NCI-H2171 (cell line): ENCODE results near the gene NCAPD2.
"Not testable (repeated sequence)": the region's sequence is repeated elsewhere in the genome, so short reads cannot be mapped to it uniquely, and the experiment has no call there.

ENCODE experiments used
- DNase-seq: peaks from one replicate; lab custom pipeline; 2025; lab: John Stamatoyannopoulos, UW

Gene NCAPD2

DNA sequence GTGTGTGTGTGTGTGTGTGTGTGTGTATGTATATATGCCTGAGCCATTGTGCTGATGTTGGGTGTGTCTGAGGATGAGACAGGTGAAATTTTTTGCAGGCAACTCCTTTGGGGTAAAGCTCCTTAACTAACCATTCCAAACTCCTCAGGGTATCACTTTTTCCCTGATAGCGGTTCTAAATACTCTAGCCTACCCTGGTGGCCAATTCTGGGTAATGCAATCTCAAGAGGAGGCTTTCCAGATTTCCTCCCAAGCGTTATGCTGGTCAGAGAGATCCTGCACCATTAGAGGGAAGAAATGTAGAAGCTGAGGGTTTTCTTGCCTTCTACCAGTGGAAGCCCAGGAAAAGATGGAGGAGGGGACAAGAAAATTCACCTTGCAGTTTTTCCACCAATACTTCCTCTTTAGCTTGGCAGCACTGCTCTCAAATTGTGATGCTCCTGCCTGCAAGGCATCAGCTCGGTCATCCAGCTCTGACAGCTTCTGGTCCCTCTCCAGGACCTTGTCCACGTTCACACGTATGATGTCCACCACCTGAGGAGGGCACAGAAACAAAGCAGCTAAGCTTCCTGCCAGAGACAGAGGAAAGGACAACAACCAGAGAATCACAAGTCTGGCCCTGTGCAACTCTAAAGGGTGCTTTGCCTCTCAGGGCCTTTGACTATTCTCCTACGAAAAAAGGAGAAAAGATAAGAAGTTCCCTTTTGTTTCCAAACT, 28.3 kb upstream of the NCAPD2 start:
- peak; percentile 80 for DNase-seq

DNA sequence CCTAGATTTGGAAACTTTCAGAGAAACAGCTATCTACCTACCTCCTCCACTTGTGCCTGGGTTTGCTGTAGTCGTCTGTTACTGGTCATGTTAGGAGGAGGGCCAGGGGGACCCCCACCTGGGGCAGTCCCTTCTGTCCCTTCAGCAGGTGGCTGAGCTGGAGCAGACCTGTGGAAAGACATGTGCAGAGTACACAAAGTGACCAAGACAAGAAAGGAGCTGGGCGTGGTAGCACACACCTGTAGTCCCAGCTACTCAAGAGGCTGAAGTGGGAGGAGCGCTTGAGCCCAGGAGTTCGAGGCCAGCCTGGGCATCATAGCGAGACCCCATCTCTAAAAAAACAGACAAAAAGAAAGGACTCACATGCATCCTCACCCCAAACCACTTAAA, 27.7 kb upstream of the NCAPD2 start:
- no peak for DNase-seq

DNA sequence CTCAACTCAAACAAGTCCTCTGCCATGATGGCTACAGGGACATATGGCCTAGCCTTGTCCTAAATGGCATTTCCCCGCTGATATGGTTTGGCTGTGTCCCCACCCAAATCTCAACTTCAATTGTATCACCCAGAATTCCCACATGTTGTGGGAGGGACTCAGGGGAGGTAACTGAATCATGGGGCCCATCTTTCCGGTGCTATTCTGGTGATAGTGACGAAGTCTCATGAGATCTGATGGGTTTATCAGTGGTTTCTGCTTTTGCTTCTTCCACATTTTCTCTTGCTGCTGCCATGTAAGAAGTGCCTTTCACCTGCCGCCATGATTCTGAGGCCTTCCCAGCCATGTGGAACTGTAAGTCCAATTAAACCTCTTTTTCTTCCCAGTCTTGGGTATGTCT, 27.2 kb upstream of the NCAPD2 start:
- not testable (repeated sequence) for DNase-seq

DNA sequence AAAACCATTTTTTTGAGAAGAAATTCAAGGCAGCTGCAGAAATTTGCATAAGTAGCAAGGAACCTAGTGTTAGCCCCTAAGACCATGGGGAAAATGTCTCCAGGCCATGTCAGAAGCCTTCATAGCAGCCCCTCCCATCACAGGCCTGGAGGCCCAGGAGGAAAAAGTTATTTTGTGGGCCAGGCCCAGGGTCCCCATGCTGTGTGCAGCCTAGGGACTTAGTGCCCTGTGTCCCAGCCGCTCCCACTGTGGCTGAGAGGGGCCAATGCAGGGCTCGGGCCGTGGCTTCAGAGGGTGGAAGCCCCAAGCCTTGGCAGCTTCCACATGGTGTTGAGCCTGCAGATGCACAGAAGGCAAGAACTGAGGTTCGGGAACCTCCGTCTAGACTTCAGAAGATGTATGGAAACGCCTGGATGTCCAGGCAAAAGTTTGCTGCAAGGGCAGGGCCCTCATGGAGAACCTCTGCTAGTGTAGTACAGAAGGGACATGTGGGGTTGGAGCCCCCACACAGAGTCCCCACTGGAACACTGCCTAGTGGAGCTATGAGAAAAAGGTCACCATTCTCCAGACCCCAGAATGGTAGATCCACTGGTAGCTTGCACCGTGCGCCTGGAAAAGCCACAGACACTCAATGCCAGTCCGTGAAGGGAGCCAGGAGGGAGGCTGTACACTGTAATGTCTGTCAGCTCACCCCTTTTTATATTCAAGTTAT, 26.2 kb upstream of the NCAPD2 start:
- not testable (repeated sequence) for DNase-seq

DNA sequence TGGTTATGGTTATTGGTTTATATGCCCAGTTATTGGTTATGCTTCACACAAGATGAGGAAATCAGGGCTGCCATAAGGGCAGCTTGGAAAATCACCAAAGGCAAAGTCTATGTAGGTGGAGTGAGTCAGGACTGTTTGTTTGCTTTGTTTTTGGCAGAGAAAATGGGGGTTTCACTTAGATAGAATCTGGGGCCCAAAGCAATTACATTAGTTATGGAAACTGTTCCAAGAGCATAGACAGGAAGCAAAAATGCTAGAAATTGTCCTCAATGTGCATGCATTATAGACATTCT, 25.7 kb upstream of the NCAPD2 start:
- DNase-seq: no peak

GRCh38 chr12:6469092-6469491, 24.8 kb upstream of the NCAPD2 start:
- no peak for DNase-seq

- DNase-seq: no peak
These were observed 24.1 kb upstream of the NCAPD2 start for GRCh38 chr12:6469609-6470374.

DNA sequence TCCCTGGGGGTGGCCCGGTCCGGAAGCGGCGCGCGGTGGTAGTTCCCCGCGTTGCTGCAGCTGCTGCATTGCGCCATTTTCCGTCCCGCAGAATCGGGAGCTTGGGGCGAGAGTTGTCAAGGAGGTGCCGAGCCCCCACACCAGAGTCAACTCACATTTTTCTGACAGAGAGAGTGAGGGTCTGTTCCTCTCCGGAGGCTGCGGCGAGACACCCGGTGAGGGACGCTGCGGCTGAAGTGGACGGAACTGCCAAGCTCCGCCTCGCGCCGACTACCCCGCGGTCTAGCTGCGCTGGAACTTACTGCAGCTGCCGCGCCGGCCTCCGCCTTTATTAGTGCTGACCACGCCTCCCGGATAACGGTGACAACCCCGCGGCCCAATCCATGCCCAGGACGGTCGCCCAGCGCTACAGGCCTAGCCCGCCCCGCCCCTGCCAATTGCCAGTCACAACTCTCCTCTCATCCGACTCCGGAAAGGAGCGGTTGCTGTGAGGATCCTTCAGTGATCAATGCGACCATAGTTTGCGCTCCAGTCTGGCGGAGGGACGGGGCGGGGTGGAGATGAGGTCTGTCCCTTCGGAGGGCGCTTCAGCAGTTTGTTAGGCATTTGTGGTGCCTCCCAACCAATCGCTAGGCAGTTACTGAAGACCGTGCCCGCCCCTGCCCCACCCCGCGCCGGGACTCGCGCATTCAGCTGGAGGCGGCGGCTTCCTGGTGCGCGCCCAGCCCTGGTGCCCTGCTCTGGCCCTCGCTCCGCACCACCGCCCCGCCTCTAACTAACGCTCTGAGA, 23.3 kb upstream of the NCAPD2 start, which contains the start of gene VAMP1:
TSS of gene VAMP1 (minus strand) at position 303 of the 789 bp plus-strand sequence. CDS start at position 157, 146 bp downstream.
- peak; percentile 100 for DNase-seq

DNA sequence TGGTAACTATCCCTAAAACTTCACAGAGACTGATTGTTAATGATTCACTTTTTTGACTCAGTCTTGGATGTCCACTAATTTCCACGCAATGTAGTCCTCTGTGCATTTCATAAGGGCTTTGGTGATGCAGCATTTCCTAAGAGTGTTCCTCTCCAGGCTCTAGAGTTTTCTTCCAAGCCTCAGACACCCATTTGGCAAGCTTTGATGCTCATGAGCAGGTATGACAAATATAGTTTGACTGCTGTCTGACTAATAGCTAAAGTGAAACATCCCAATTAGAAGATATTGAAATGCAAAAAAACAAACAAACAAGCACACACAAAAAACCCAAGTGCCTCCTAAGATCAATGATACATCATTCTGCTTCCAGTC, 21.9 kb upstream of the NCAPD2 start:
- DNase-seq: no peak

DNA sequence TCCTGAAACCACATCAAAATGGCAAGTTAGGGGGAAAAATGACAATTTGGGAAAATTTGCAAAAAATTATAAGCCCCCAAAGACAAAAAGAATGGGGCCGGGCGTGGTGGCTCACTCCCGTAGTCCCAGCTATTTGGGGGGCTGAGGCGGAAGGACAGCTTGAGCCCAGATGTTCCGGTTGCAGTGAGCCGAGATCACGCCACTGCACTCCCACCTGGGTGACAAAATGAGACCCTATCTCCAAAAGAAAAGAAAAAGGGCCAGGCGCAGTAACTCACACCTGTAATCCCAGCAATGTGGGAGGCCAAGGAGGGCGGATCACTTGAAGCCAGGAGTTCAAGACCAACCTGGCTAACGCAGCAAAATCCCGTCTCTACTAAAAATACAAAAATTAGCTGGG, 21.4 kb upstream of the NCAPD2 start:
- no peak for DNase-seq

- not testable (repeated sequence) for DNase-seq
These were observed 18.5 kb upstream of the NCAPD2 start for GRCh38 chr12:6475233-6475975.

DNA sequence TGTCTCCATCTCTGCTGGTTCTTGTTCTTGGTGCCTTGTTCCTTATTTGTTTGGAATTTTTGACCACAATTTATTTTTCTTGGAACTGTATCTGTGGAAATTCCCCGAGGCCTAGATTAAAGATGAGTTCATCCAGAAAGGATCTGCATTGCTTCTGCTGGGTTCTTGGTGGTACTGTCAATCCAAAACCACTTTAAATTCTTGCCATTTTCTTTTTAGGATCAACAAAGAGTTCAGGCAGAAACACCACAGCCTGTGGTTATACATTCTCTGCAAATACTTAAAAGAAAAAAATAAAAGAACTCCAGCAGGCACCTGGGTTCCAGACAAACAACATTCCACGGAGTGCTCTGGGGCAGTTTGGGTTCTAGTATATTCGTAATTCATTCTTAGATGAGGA, 17.4 kb upstream of the NCAPD2 start:
- no peak for DNase-seq

DNA sequence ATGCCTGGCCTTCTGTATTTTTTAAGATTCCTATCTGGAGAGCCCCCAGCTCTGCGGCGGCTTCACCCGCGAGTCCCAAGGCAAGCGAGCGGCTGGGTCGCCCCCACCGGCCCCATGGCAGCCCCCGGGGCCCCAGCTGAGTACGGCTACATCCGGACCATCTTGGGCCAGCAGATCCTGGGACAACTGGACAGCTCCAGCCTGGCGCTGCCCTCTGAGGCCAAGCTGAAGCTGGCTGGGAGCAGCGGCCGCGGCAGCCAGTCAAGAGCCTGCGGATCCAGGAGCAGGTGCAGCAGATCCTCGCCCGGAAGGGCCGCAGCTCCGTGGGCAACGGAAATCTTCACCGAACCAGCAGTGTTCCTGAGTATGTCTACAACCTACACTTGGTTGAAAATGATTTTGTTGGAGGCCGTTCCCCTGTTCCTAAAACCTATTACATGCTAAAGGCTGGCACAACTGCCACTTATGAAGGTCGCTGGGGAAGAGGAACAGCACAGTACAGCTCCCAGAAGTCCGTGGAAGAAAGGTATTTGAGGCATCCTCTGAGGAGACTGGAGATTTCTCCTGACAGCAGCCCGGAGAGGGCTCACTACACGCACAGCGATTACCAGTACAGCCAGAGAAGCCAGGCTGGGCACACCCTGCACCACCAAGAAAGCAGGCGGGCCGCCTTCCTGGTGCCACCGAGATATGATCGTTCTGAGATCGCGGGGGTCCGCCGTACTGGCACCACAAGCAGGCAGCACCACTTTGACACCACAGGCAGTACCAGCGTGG, 16.1 kb upstream of the NCAPD2 start:
- DNase-seq: not testable (repeated sequence)

- DNase-seq: no peak
These were observed 15.5 kb upstream of the NCAPD2 start for GRCh38 chr12:6478416-6478815.

DNA sequence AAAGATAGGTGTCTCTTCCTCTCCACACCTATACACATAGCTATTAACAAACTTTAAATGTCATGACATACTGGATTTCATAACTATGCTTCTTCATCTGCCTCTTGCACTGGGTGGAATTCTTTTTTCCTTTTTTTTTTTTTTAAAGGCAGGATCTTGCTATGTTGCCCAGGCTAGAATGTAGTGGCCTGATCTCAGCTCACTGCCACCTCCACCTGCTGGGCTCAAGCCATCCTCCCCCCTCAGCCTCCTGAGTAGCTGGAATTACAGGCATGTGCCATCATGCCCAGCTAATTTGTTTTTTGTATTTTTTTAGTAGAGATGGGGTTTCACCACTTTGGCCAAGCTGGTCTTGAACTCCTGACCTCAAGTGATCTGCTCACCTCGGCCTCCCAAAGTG, 5.7 kb upstream of the NCAPD2 start:
- no peak for DNase-seq

DNA sequence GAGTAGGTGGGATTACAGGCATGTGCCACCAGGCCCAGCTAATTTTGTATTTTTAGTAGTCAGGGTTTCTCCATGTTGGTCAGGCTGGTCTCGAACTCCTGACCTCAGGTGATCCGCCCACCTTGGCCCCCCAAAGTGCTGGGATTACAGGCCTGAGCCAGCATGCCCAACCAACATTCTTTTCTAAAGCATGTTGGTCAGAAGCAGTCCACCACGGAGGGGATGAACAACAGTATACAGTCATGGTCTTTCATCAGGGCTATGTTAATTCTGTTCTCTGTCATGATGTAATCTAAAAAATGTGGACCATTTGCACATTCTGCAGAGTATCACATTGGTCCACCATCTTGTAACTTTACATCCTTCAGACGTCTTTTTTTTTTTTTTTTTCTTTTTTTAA, 4.5 kb upstream of the NCAPD2 start:
- no peak for DNase-seq

DNA sequence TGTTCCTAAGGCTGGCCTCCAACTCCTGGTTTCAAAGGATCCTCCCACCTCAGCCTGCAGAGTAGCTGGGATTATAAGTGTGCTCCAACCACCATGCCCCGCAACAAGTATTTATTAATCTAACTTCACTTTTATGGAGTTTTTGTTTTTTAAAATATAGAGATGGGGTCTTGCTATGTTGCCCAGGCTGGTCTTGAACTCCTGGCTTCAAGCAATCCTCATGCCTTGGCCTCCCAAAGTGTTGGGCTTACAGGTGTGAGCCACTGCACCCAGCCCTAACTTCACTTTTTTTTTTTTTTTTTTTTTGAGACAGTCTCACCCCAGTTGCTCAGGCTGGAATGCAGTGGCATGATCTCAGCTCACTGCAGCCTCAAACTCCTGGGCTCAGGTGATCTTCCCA, 3.2 kb upstream of the NCAPD2 start:
- not testable (repeated sequence) for DNase-seq

DNA sequence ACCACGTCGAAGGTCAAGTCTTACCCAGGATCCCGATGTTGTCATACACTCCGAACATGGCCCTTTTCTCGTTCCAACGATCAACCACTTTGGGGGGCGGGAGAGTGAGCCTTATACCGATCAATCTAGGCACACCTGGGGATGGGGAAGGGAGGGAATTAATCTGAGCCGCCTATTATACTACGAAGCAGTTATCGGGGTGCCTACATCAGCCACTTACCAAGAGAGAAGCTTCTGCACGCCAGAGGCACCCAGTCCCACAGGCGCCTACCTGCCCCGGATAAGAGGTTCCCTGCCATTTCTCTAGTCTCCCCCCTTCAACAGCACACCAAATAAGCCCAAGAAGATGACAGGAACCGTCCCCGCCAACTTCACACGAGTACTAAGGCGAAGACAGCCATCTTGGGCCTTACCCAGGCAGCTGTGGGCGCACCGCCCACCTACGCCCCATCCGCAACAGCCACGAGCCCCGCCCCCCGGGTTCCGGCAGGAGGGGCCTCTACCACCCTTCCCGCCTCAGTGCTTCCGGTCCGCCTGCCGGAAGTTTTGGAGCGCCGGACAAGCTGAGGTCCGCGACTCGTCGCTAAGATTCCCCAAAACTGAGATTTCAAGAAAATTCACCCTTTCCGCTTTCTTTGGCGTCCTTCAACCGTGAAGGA, 935 bp upstream of the NCAPD2 start, which contains the start of gene MRPL51:
TSS of gene MRPL51 (minus strand) at position 425 of the 659 bp plus-strand sequence. CDS start at position 299, 126 bp downstream.
- peak; percentile 100 for DNase-seq

GRCh38 chr12:6494258-6494743, 399 bp downstream of the NCAPD2 start:
- no peak for DNase-seq

GRCh38 chr12:6494968-6495367, 1.1 kb downstream of the NCAPD2 start:
- DNase-seq: no peak
